Left renal cortex interstitium (tissue), 4 donors: ENCODE results near the gene PLD6. TPM values are rescaled to one million over a fixed set of nuclear protein-coding genes. Genes with fewer than 3 reads are reported as not detected.

ENCODE experiments used
- DNase-seq, 4 donors: peaks; one replicate each; pipeline ENCODE4 v3.0.0-alpha.2; 2013; ENCODE audit warnings: low read depth in 4 of 4, low spot score in 2 of 4, missing footprints in 1 of 4
- polyA plus RNA-seq, 4 donors: library from polyadenylated mRNA; unstranded; fragments of 120-200 nt; gene quantifications; one replicate each; pipeline ENCODE4 v1.2.1, GENCODE V29; 2013; ENCODE audit not compliant: insufficient read length in 4 of 4

PLD6 gene
- polyA plus RNA-seq, 4 donors, result 3.3 to 5.5 (median 4.4) TPM

- DNase-seq, result no peak
These were observed 26.0 kb downstream of the PLD6 start for GRCh38 chr17:17180141-17180603.

GRCh38 chr17:17179371-17179827, 26.7 kb downstream of the PLD6 start:
- DNase-seq, result no peak

GRCh38 chr17:17177176-17177575, 29.0 kb downstream of the PLD6 start:
- no peak for DNase-seq

- no peak for DNase-seq
These were observed 29.8 kb downstream of the PLD6 start for GRCh38 chr17:17176341-17176740.

- no peak for DNase-seq
These were observed 30.2 kb downstream of the PLD6 start for GRCh38 chr17:17175917-17176316.

- no peak for DNase-seq
These were observed 30.8 kb downstream of the PLD6 start for GRCh38 chr17:17175340-17175739.

- DNase-seq, result no peak
These were observed 32.2 kb downstream of the PLD6 start for GRCh38 chr17:17173921-17174320.

- no peak for DNase-seq
These were observed 33.1 kb downstream of the PLD6 start for GRCh38 chr17:17172990-17173389.

GRCh38 chr17:17172001-17172939, 33.9 kb downstream of the PLD6 start:
- DNase-seq, result no peak

- no peak for DNase-seq
These were observed 34.9 kb downstream of the PLD6 start for GRCh38 chr17:17171186-17171585.

- DNase-seq, result no peak
These were observed 35.7 kb downstream of the PLD6 start for GRCh38 chr17:17170346-17170985.

- no peak for DNase-seq
These were observed 36.7 kb downstream of the PLD6 start for GRCh38 chr17:17169396-17169795.

- no peak for DNase-seq
These were observed 37.7 kb downstream of the PLD6 start for GRCh38 chr17:17168401-17168800.

GRCh38 chr17:17167986-17168385, 38.1 kb downstream of the PLD6 start:
- no peak for DNase-seq

- no peak for DNase-seq
These were observed 38.8 kb downstream of the PLD6 start for GRCh38 chr17:17167356-17167755.

GRCh38 chr17:17166446-17166845, 39.7 kb downstream of the PLD6 start:
- DNase-seq, result no peak

GRCh38 chr17:17165666-17166308, 40.3 kb downstream of the PLD6 start:
- DNase-seq, result no peak

- DNase-seq, result no peak
These were observed 41.5 kb downstream of the PLD6 start for GRCh38 chr17:17164676-17165075.

GRCh38 chr17:17164156-17164555, 42.0 kb downstream of the PLD6 start:
- no peak for DNase-seq

GRCh38 chr17:17161759-17162158, 44.4 kb downstream of the PLD6 start:
- no peak for DNase-seq

GRCh38 chr17:17161121-17161520, 45.0 kb downstream of the PLD6 start:
- no peak for DNase-seq
